Activated naive CD8-positive, alpha-beta T cell treated with anti-CD3 and anti-CD28 coated beads, Interleukin-2, amount 10 ng/mL, durations not matched to agents 7 days and 5 days (primary cell): ENCODE results near the gene LRP6. TPM values are rescaled to one million over a fixed set of nuclear protein-coding genes. Genes with fewer than 3 reads are reported as not detected.
A peak's percentile ranks its signal among the peaks of the same experiment; 100 is the strongest.
"Not testable (repeated sequence)": the region's sequence is repeated elsewhere in the genome, so short reads cannot be mapped to it uniquely, and the experiment has no call there.

Experiments
- ATAC-seq: fragments of 150-1000 bp; cut with Tn5 transposase; one replicate; pipeline ENCODE4 v1.10.0; 2021; ENCODE audit warnings: low read depth, moderate library complexity
- POLR2A ChIA-PET: fragments of 350-600 bp; sonication (Branson Sonifier 250); formaldehyde crosslinking; loops from one replicate; lab custom pipeline; 2021; ENCODE audit warnings: antibody characterized with exemption; lab: Charles Lee
- DNase-seq: peaks from one replicate; pipeline ENCODE4 v3.0.0; 2021
- H3K27ac Mint-ChIP-seq: one replicate; pipeline ENCODE4 v1.8.0; 2022; ENCODE audit warnings: mild to moderate bottlenecking, mixed read lengths
- H3K27me3 Mint-ChIP-seq: one replicate; pipeline ENCODE4 v1.8.0; 2022; ENCODE audit warnings: mild to moderate bottlenecking, moderate library complexity, mixed read lengths
- H3K36me3 Mint-ChIP-seq: one replicate; pipeline ENCODE4 v1.8.0; 2021; ENCODE audit warnings: mild to moderate bottlenecking, mixed read lengths
- H3K4me1 Mint-ChIP-seq: one replicate; pipeline ENCODE4 v1.8.0; 2021; ENCODE audit warnings: mixed read lengths
- H3K4me3 Mint-ChIP-seq: one replicate; pipeline ENCODE4 v1.8.0; 2022; ENCODE audit warnings: mild to moderate bottlenecking, moderate library complexity, mixed read lengths
- H3K9me3 Mint-ChIP-seq: one replicate; pipeline ENCODE4 v1.8.0; 2021; ENCODE audit warnings: mixed read lengths
- total RNA-seq, 2 experiments: library from RNA; stranded (reverse); gene quantifications; one replicate each; pipeline ENCODE4 v1.2.3, GENCODE V29; 2021

Gene LRP6
- 1 to 10 TPM in 1 of 2 experiments, under 1 TPM in 1; 0.48 to 1.1 TPM for total RNA-seq

DNA sequence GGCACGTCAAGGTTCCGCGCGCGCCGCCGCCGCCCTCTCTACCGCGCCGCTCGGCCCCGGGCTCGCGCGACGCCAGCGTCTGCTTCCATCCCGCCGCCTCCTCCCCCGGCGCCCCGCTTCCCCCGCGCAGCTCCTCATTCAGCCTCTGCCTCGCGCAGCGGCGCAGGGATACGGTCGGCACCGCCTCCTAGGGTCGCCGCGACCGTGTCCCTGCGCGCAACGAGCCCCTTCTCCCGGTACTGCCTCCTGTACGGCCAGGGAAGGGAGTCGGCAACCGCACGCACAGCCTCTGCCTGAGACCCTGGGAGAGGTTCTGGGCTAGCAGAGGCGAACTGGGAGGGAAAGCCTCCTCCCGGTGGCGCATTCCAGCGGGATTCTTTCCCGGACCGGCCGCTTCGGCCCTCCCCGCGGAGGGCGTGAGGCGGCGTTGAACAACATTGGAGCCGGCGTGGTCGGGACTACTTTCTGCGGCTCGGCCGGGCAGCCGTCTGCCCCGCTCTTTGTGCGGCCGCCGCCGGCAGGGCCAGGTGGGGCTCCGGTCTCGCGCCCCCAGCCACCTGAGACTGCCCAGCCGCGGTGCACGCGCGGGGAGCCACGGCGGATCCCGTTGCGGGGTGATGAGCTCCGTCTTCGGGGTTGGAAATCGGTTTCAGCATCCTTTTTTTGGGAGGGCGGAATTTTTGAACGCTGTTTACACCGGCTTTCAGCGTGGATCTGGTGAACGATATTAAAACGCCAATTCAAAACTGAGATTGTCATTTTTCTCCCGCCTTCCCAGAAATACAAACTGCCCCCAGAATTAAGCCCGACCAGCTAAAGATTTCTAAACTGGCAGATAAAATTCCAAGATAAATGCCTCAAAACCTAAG lies at the start of gene LRP6:
Gene LRP6 (minus strand): TSS at position 172 of the 869 bp plus-strand sequence. CDS start 309 bp downstream, outside the sequence.
- DNase-seq (peak; percentile 69), ATAC-seq (peak; percentile 87)
- peaks cover 10% of the 10 kb centered on the region for H3K4me1 Mint-ChIP-seq
- POLR2A ChIA-PET, result no interaction called here
- H3K36me3 Mint-ChIP-seq, result no peaks in the 10 kb centered on the region
- peaks cover 63% of the 10 kb centered on the region for H3K27me3 Mint-ChIP-seq
- H3K9me3 Mint-ChIP-seq, result no peaks in the 10 kb centered on the region
- H3K27ac Mint-ChIP-seq, result peak within 1 kb of the TSS; percentile 38
- H3K4me3 Mint-ChIP-seq, result peak within 1 kb of the TSS; percentile 76

DNA sequence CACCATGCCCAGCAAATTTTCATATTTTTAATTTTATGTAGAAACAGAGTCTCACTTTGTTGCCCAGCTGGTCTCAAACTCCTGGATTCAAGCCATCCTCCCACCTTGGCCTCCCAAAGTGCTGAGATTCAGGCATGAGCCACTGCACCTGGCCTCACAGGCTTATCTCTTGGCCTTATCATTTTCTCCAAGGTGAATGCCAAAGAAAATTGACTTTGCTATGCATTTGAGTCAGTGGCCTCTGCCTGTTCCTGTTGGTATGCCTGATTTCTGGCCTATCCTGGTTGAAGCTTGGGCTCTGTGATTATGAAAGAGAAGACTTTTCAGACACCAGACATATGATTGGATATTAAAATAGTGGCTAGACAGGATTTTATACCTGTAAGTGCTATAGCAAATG lies 49.0 kb upstream of the LRP6 start:
- no peaks in the 10 kb centered on the region for H3K9me3 Mint-ChIP-seq
- H3K36me3 Mint-ChIP-seq, result no peaks in the 10 kb centered on the region
- H3K4me1 Mint-ChIP-seq, result no peaks in the 10 kb centered on the region
- H3K27ac Mint-ChIP-seq, result no peak overlapping the region
- POLR2A ChIA-PET, result no interaction called here
- H3K27me3 Mint-ChIP-seq, result peaks cover 9% of the 10 kb centered on the region
- DNase-seq (no peak), ATAC-seq (no peak)
- no peak overlapping the region for H3K4me3 Mint-ChIP-seq

DNA sequence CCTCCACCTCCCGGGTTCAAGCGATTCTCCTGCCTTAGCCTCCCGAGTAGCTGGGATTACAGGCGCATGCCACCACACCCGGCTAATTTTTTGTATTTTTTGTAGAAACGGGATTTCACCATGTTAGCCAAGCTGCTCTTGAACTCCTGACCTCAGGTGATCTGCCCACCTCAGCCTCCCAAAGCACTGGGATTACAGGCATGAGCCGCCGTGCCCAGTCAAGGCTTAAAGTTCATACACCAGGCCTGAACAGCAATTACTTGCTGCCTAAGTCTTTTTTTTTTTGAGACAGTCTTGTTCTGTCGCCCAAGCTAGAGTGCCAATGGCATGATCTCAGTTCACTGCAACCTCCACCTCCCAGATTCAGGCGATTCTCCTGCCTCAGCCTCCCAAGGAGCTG lies 43.9 kb upstream of the LRP6 start:
- H3K36me3 Mint-ChIP-seq, DNase-seq, H3K9me3 Mint-ChIP-seq, H3K27ac Mint-ChIP-seq, H3K27me3 Mint-ChIP-seq, POLR2A ChIA-PET, H3K4me1 Mint-ChIP-seq, H3K4me3 Mint-ChIP-seq, ATAC-seq: not testable (repeated sequence)

DNA sequence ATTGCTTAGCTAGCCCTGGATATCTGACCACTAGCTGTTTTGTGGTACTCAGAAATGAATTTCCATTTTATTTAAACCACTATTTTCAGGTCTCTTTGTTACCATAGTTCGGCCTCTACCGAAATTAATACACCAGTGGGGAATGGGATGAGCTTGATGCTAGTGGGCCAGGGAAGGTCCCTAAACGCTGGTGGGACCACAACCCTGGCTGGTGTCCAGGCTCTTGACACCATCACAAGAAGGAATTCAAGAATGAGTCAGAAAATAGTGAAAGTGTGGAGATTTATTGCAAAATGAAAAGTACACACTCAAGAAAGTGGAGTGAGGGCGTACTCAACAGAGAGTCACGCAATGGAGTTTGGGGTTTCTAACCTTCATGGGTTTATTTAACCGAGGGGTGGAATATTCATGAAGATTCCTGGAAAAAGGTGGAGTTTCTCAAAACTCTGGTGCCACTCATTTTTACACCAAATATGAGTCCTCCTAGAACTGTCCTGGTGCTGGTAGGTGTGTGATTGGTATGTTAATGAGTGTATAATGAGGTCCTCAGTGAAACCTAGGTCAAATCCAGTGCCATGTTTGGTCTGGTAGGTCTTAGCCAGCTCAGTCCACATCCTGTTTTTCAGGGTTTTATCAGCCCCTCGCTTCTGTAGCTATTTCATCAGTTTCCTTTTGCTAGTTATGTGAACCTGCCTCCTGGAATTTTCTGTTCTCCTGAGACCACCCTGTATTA lies 38.9 kb upstream of the LRP6 start:
- Mint-ChIP-seq H3K9me3 (peaks cover 3% of the 10 kb centered on the region), H3K36me3 (no peaks in the 10 kb centered on the region), H3K27me3 (peaks cover 11% of the 10 kb centered on the region), H3K4me1 (peaks cover 4% of the 10 kb centered on the region), H3K4me3 (no peak overlapping the region), H3K27ac (no peak overlapping the region)
- ATAC-seq, result no peak
- POLR2A ChIA-PET, result interaction anchor here (0.7 kb wide), 1 partner anchor 601 kb away, joined by 3 read pairs; no protein-coding TSS in a partner anchor
- no peak for DNase-seq

DNA sequence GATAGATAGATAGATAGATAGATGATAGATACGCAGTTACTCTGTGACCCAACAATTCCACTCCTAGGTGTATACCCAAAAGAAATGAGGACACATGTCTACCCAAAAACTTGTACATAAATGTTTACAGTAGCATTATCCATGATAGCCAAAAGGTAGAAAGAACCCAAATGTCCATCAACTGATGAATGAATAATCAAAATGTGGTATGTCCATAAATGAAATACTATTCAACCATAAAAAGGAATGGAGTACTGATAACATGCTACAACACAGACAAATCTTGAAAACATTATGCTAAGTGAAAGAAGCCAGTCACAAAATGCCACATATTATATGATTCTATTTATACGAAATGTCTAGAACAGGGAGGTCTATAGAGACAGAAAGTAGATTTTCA lies 36.1 kb upstream of the LRP6 start:
- H3K9me3 Mint-ChIP-seq, result peaks cover 3% of the 10 kb centered on the region
- no peak overlapping the region for H3K4me3 Mint-ChIP-seq
- POLR2A ChIA-PET, result no interaction called here
- ATAC-seq, result no peak
- no peak overlapping the region for H3K27ac Mint-ChIP-seq
- no peaks in the 10 kb centered on the region for H3K36me3 Mint-ChIP-seq
- H3K27me3 Mint-ChIP-seq, result peaks cover 11% of the 10 kb centered on the region
- DNase-seq, result no peak
- peaks cover 4% of the 10 kb centered on the region for H3K4me1 Mint-ChIP-seq

DNA sequence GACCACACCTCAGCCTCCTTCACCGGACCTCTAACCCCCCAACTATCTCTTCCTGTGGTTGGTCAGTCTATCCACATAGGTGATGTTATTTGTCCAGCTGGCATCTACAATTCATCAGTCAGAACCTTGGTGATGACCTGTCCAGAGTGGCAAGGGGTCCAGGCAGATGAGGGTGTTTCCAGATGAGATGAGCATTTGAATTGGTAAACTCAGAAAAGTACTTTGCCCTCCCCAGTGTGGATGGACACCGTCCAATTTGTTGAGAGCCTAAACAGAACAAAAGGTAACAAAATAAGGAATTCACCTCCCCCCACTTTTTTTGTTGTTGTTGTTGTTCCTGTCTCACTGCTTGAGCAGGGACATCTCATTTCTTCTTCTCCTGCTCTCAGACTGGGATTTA lies 34.3 kb upstream of the LRP6 start:
- DNase-seq, result no peak
- Mint-ChIP-seq H3K27me3 (peaks cover 8% of the 10 kb centered on the region), H3K4me3 (no peak overlapping the region), H3K36me3 (no peaks in the 10 kb centered on the region), H3K9me3 (peaks cover 3% of the 10 kb centered on the region), H3K4me1 (peaks cover 3% of the 10 kb centered on the region), H3K27ac (no peak overlapping the region)
- ATAC-seq, result no peak
- POLR2A ChIA-PET, result no interaction called here

DNA sequence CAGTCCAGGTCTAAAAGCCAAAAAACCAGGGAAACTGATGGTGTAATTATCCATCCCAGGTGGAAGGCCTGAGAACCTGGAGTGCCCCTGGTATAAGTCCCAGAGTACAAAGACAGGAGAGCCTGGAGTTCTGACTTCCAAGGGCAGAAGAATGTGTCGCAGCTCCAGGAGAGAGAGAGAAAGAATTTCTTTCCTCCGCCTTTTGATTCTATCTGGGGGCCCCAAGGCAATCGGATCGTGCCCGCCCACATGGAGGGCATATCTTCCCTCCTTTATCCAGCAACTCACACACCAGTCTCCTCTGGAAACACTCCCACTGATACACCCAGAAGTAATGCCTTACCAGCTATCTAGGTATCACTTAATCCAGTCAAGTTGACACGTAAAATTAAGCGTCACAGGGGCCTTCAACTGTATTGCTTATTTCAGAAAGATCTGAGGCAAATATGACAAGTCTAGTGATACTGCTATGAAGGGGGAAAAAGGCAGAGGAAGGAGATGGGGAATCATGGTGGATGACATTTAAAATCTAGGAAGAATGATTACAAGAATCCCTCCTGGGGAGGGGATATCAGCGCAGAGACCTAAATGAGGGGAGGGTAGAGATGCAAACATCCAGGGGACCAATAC lies 30.5 kb upstream of the LRP6 start:
- no peaks in the 10 kb centered on the region for H3K36me3 Mint-ChIP-seq
- POLR2A ChIA-PET, result no interaction called here
- DNase-seq, result no peak
- no peak overlapping the region for H3K4me3 Mint-ChIP-seq
- H3K27me3 Mint-ChIP-seq, result peaks cover 8% of the 10 kb centered on the region
- H3K4me1 Mint-ChIP-seq, result no peaks in the 10 kb centered on the region
- no peaks in the 10 kb centered on the region for H3K9me3 Mint-ChIP-seq
- H3K27ac Mint-ChIP-seq, result no peak overlapping the region
- ATAC-seq, result no peak

DNA sequence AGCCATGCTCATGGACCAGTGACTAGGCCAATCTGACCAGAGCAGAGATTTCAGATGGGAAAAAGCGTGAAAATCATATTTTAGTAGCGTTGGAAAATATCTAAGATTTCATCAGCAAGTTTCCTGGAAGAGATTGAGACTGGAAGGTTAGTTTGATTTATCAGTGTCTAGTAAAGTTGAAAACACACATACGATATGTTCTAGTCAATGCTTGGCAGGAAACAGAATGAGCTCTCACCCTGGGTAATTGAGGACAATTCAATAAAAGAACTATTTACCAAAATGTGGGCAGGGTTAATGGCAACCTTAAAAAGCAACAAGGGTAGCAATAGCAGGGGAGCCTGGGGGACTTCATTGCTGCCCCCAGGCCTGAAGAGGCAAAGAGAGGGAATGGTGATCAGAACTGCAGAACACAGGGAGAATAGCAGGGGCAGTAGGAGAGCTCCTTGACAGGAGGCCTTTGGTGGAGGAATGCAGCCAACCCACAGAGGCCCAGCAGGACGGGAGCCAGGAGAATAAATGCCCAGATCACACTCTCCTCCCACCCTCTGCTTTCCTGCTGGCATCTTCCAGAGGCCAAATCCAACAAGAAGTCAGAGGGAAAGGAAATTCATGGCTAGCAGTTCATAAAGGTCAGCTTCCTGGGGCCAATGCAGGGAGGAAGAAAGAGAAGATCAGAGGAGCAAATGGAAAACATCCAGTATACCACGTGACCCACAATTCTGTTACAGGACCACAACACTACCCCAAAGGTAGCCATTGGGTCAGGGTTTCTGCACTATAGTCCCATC lies 27.6 kb upstream of the LRP6 start:
- no peak overlapping the region for H3K27ac Mint-ChIP-seq
- ATAC-seq (no peak), DNase-seq (no peak)
- no peaks in the 10 kb centered on the region for H3K4me1 Mint-ChIP-seq
- H3K9me3 Mint-ChIP-seq, result no peaks in the 10 kb centered on the region
- no peaks in the 10 kb centered on the region for H3K36me3 Mint-ChIP-seq
- H3K27me3 Mint-ChIP-seq, result peaks cover 3% of the 10 kb centered on the region
- no peak overlapping the region for H3K4me3 Mint-ChIP-seq
- POLR2A ChIA-PET, result no interaction called here

DNA sequence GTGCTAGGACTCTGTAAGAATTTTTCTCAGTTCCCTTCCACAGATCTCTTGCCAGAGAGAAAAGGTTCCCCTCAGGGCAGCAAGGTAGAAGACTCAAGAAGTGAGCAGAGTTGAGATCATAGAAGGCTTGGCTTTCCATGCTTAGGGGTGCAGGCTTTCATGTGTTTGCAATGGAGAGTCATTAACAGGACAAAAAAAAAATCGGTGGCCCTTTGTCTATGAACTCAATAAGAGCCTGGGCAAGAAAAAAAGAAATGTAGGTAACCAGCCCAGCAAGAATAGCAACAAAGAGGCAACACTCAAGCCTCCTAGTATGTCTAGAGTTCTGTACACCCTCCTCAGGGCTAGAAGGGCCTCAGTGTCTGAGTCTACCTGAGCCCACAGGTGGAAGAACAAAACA lies 23.4 kb upstream of the LRP6 start:
- ATAC-seq, result no peak
- no peak for DNase-seq
- Mint-ChIP-seq H3K36me3 (no peaks in the 10 kb centered on the region), H3K9me3 (no peaks in the 10 kb centered on the region), H3K4me3 (no peak overlapping the region), H3K27ac (no peak overlapping the region), H3K27me3 (peaks cover 2% of the 10 kb centered on the region), H3K4me1 (no peaks in the 10 kb centered on the region)
- POLR2A ChIA-PET, result no interaction called here

DNA sequence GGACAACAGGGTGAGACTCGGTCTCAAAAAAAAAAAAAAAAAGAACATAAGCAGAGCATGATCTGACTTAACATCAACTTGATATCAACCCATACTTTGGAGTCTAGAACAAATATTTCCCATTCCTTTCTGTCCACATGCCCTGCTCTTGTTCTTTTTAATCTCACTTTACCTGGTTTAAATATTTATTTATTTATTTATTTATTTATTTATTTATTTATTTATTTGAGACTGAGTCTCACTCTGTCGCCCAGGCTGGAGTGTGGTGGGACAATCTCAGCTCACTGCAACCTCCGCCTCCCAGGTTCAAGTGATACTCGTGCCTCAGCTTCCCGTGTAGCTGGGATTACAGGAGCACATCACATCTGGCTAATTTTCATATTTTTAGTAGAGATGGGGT lies 19.6 kb upstream of the LRP6 start:
- DNase-seq, result no peak
- H3K4me3 Mint-ChIP-seq, result no peak overlapping the region
- H3K9me3 Mint-ChIP-seq, result no peaks in the 10 kb centered on the region
- H3K27me3 Mint-ChIP-seq, result peaks cover 20% of the 10 kb centered on the region
- H3K27ac Mint-ChIP-seq, result no peak overlapping the region
- H3K4me1 Mint-ChIP-seq, result no peaks in the 10 kb centered on the region
- POLR2A ChIA-PET, result no interaction called here
- ATAC-seq, result no peak
- no peaks in the 10 kb centered on the region for H3K36me3 Mint-ChIP-seq

DNA sequence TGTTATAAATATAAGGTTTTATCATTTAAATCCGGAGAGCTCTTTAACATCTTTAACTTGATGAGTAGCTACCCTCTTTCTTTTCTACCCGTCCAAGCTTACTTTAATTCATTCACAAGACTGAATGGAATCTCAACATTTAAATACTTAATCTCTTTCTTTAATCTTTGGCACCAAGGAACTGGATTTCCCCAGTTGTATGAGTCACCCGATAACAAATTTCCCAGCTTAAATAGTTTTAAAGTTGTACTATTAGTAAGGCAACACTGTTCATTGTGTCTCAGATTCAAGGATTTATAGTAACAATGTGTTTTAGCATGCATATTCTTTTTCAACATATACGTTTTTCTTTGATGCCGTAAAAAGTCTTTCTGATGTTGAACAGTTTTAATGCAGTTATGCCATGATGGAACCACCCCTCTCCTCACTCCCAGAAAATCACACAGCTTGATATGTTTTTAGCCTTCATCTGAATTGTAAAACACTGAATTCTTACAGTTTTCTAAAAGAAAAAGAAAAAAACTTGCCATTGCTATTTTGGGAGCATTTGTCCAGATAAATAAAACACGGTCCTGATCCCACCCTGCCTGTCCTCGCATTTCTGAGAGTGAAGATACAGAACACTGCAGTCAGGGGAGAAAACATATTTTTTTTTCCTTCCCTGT lies 16.0 kb upstream of the LRP6 start:
- H3K27ac Mint-ChIP-seq, result no peak overlapping the region
- no peak for ATAC-seq
- no peaks in the 10 kb centered on the region for H3K36me3 Mint-ChIP-seq
- no peaks in the 10 kb centered on the region for H3K4me1 Mint-ChIP-seq
- H3K4me3 Mint-ChIP-seq, result no peak overlapping the region
- DNase-seq, result no peak
- POLR2A ChIA-PET, result no interaction called here
- peaks cover 29% of the 10 kb centered on the region for H3K27me3 Mint-ChIP-seq
- peaks cover under 1% of the 10 kb centered on the region for H3K9me3 Mint-ChIP-seq

DNA sequence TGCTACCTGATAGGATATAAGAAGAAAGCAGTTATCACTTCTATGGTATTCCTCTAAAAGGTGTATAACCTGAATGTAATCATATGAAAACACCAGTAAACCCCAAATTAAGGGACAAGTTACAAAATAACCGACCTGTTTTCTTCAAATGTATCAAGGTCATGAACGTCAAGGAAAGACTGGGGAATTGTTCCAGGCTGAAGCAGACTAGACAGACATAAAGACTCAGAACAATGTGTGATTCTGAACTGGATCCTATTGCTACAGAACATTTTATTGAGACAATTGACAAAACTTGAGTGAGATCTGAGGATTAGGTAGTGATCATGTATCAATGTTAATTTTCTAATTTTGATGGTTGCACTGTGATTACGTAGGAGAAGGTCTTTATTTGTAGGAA lies 15.4 kb upstream of the LRP6 start:
- ATAC-seq, result no peak
- POLR2A ChIA-PET, result no interaction called here
- no peak for DNase-seq
- Mint-ChIP-seq H3K27me3 (peaks cover 32% of the 10 kb centered on the region), H3K27ac (no peak overlapping the region), H3K9me3 (peaks cover 2% of the 10 kb centered on the region), H3K4me3 (no peak overlapping the region), H3K36me3 (no peaks in the 10 kb centered on the region), H3K4me1 (no peaks in the 10 kb centered on the region)
